CD4-positive, CD25-positive, alpha-beta regulatory T cell (primary cell): ENCODE measurements around the gene SORCS1. TPM values are rescaled to one million over a fixed set of nuclear protein-coding genes. Genes with fewer than 3 reads are reported as not detected.

Source experiments
- ATAC-seq, 2 donors: fragments of 150-1000 bp; cut with Tn5 transposase; one replicate each; pipeline ENCODE4 v1.10.0; 2021; ENCODE audit warnings: low read depth in 2 of 2, moderate number of reproducible peaks in 2 of 2, moderate library complexity in 1 of 2
- DNase-seq, 3 donors: peaks; one replicate each; pipeline versions ENCODE4 v3.0.0 to v3.0.0-alpha.2; 2012 to 2022; ENCODE audit warnings: mixed read lengths in 1 of 3
- H3K27ac ChIP-seq: one replicate; pipeline ENCODE4 v1.7.0; 2013; ENCODE audit warnings: mild to moderate bottlenecking, low read length; ENCODE audit not compliant: insufficient read depth, poor library complexity, severe bottlenecking
- H3K27me3 ChIP-seq: one replicate; pipeline ENCODE4 v1.7.0; 2013; ENCODE audit warnings: low read length; ENCODE audit not compliant: control insufficient read depth, insufficient read depth
- H3K36me3 ChIP-seq: one replicate; pipeline ENCODE4 v1.7.0; 2013; ENCODE audit warnings: mild to moderate bottlenecking, low read length, moderate library complexity; ENCODE audit not compliant: control insufficient read depth, insufficient read depth
- H3K4me1 ChIP-seq: 2 replicates; pipeline ENCODE4 v1.7.0; 2013; ENCODE audit warnings: mild to moderate bottlenecking, low read length; ENCODE audit not compliant: insufficient read depth, control insufficient read depth, poor library complexity, severe bottlenecking
- H3K4me3 ChIP-seq: one replicate; pipeline ENCODE4 v1.7.0; 2013; ENCODE audit warnings: low read depth, mild to moderate bottlenecking, low read length, moderate library complexity
- H3K9me3 ChIP-seq, 2 experiments: 1 replicate in 1 of 2; 2 replicates in 1 of 2; pipeline ENCODE4 v1.7.0; 2013; ENCODE audit warnings: low read length in 2 of 2, mild to moderate bottlenecking in 1 of 2, moderate library complexity in 1 of 2; ENCODE audit not compliant: control insufficient read depth in 2 of 2
- H3K27ac Mint-ChIP-seq, 3 donors: one replicate each; pipeline ENCODE4 v1.8.0; 2020 to 2022; ENCODE audit warnings: mild to moderate bottlenecking in 3 of 3, mixed read lengths in 3 of 3, moderate library complexity in 2 of 3
- H3K27me3 Mint-ChIP-seq: one replicate; pipeline ENCODE4 v1.8.0; 2022; ENCODE audit warnings: mild to moderate bottlenecking, mixed read lengths
- H3K36me3 Mint-ChIP-seq: one replicate; pipeline ENCODE4 v1.8.0; 2020; ENCODE audit warnings: mixed read lengths
- H3K4me1 Mint-ChIP-seq, 4 donors: one replicate each; pipeline ENCODE4 v1.8.0; 2020 to 2022; ENCODE audit warnings: mixed read lengths in 4 of 4, mild to moderate bottlenecking in 1 of 4
- H3K4me3 Mint-ChIP-seq, 4 donors: one replicate each; pipeline ENCODE4 v1.8.0; 2020 to 2022; ENCODE audit warnings: mild to moderate bottlenecking in 4 of 4, mixed read lengths in 4 of 4, moderate library complexity in 3 of 4
- H3K9me3 Mint-ChIP-seq, 7 donors: one replicate each; pipeline ENCODE4 v1.8.0; 2020 to 2022; ENCODE audit warnings: mixed read lengths in 7 of 7, mild to moderate bottlenecking in 3 of 7, moderate library complexity in 2 of 7
- polyA plus RNA-seq, 4 donors: library from polyadenylated mRNA; unstranded; fragments of 300-500 nt; fragmentation: Illumina TruSeq; gene quantifications; one replicate each; pipeline ENCODE4 v1.2.3, GENCODE V29; 2021
- total RNA-seq: library from RNA; stranded (reverse); gene quantifications from one replicate; pipeline ENCODE4 v1.2.3, GENCODE V29; 2022

Gene SORCS1
- total and polyA plus RNA-seq, 5 donors from 2014 or later, result not detected

DNA sequence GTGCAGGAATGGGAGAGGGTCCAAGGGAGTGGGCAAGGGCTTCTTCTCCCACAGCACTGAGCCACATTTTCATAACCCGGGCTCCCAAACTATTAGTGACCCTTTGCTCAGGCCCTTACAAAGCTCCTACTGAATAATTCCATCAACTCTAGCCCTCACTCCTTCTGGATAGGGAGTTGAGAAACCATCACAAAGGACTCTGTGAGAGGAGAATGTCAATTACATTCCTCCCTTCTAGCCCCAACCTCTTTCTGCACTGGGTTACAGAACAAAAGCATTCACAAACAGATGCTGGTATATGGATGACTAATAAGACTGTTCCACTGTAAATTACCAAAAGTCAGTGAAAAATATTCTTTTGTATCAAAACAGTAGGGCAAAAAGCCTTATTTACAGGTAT, 203.7 kb downstream of the SORCS1 start:
- Histone ChIP-seq H3K27ac (no peak overlapping the region), H3K4me3 (no peak overlapping the region), H3K36me3 (no peaks in the 10 kb centered on the region), H3K4me1 (no peaks in the 10 kb centered on the region), H3K9me3 (peaks cover 0 to 3% of the 10 kb centered on the region in 2 experiments), H3K27me3 (no peaks in the 10 kb centered on the region)
- Mint-ChIP-seq H3K9me3 (peaks cover 1 to 14% (median 3%) of the 10 kb centered on the region in 7 donors), H3K27ac (no peak overlapping the region), H3K4me1 (peaks cover 0 to 3% (median 0%) of the 10 kb centered on the region in 4 donors), H3K36me3 (no peaks in the 10 kb centered on the region), H3K4me3 (no peak overlapping the region), H3K27me3 (no peaks in the 10 kb centered on the region)
- DNase-seq (no peak), ATAC-seq (no peak)

DNA sequence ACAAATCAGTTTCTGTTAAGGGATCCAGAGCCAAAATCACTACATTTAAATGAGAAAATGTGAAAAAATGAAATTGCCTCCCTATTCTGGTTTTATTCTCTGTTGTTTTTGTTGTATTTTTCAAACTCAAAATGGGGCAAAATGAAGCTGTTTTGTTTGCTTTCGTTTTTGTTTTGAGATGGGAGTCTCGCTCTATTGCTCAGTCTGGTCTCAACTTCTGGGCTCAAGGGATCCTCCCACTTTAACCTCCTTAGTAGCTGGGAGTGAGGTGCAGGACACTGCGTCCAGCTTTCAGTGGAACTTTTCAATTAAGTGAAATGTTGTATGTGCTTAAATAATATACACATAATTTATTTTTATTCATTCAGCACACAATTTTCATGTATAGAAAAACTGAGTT, 205.0 kb downstream of the SORCS1 start:
- peaks cover 1 to 14% (median 6%) of the 10 kb centered on the region in 7 donors for H3K9me3 Mint-ChIP-seq
- H3K27ac Mint-ChIP-seq, result no peak overlapping the region
- Histone ChIP-seq H3K4me1 (no peaks in the 10 kb centered on the region), H3K9me3 (peaks cover 0 to 3% of the 10 kb centered on the region in 2 experiments), H3K27me3 (no peaks in the 10 kb centered on the region), H3K27ac (no peak overlapping the region), H3K4me3 (no peak overlapping the region), H3K36me3 (no peaks in the 10 kb centered on the region)
- DNase-seq (no peak), ATAC-seq (no peak)
- H3K4me1 Mint-ChIP-seq, result peaks cover 0 to 3% (median 0%) of the 10 kb centered on the region in 4 donors
- H3K36me3 Mint-ChIP-seq, result no peaks in the 10 kb centered on the region
- no peak overlapping the region for H3K4me3 Mint-ChIP-seq
- no peaks in the 10 kb centered on the region for H3K27me3 Mint-ChIP-seq

DNA sequence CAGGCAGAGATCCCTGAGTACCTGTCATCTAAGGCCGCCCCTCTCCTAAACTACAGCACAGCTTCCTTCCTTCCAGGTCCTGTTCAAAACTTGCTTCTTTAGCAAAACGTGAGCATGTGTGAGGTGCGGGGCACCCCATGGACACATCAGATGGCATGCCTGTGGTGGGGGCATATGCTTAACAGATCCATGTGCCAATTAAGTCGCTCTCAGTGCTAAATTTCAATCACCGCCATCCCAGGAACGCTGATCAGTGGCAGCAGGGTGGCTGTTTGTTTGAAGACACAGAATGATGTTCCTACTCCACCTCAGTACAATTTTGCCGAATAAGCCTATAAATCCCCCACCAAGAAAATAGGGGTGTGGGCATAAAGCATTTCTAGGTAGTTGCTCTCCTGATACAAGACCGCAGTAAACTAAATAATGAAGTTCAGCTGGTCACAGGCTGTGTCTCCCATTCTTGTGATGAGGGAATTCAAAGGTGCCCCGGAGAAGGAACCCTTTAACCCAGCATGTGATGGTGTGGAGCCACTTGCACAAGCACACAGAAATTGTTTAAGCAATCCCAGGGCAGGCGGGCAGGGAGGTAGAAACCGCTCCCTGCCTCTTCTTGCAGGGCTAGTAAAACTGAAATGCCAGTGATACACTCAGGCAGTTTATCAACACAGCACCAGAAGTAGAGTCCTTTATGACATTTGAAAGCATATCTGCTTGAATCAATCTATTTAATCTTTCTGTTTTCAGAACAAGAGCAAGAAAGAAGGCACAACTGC, 205.7 kb downstream of the SORCS1 start:
- no peak for DNase-seq
- Histone ChIP-seq H3K27me3 (no peaks in the 10 kb centered on the region), H3K4me3 (no peak overlapping the region), H3K27ac (no peak overlapping the region), H3K36me3 (no peaks in the 10 kb centered on the region), H3K4me1 (no peaks in the 10 kb centered on the region), H3K9me3 (peaks cover 0 to 6% of the 10 kb centered on the region in 2 experiments)
- no peak overlapping the region for H3K27ac Mint-ChIP-seq
- ATAC-seq, result no peak
- no peaks in the 10 kb centered on the region for H3K36me3 Mint-ChIP-seq
- no peak overlapping the region for H3K4me3 Mint-ChIP-seq
- H3K27me3 Mint-ChIP-seq, result no peaks in the 10 kb centered on the region
- peaks cover 1 to 12% (median 6%) of the 10 kb centered on the region in 7 donors for H3K9me3 Mint-ChIP-seq
- peaks cover 0 to 2% (median 0%) of the 10 kb centered on the region in 4 donors for H3K4me1 Mint-ChIP-seq

DNA sequence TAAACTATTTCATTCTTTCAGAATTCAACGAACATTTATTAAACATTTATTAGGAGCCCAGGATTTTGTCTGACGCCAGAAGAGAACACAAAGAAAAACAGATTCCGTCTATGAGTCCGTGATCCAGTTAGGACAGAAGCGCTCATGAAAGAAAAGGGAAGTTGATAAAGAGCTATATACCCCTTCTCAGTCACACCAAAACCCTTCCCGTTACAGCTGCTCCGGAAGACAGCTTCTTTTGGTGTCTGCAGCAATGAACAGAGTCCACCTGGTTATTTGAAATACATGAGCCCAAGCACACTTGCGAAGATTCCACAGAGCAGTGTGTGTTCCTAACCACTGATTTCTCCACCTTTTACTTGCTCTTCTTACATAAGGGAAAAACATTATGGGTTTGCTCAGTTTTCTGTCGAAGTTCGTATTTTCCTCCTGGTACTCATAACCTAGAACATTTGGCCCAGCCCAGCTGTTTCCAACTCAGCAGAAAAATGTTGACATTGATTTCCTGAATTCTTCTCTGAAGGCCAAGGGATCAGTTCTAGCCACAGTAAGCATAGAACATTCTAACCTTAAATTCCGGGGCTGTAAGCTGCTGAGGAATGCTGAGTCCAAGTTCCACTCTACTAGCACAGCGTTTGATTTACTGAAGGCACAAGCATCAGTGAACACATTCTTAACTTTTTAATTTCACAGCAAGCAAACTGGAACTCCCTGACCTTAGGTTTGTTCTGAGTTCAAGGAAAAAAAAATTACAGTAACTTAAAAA, 206.5 kb downstream of the SORCS1 start:
- H3K9me3 ChIP-seq, result peaks cover 0 to 6% of the 10 kb centered on the region in 2 experiments
- Mint-ChIP-seq H3K9me3 (peaks cover 0 to 11% (median 6%) of the 10 kb centered on the region in 7 donors), H3K27me3 (no peaks in the 10 kb centered on the region), H3K36me3 (no peaks in the 10 kb centered on the region), H3K4me1 (no peaks in the 10 kb centered on the region), H3K4me3 (no peak overlapping the region), H3K27ac (no peak overlapping the region)
- ATAC-seq, result no peak
- H3K27ac ChIP-seq, result no peak overlapping the region
- H3K4me3 ChIP-seq, result no peak overlapping the region
- no peaks in the 10 kb centered on the region for H3K36me3 ChIP-seq
- no peak for DNase-seq
- no peaks in the 10 kb centered on the region for H3K4me1 ChIP-seq
- no peaks in the 10 kb centered on the region for H3K27me3 ChIP-seq

DNA sequence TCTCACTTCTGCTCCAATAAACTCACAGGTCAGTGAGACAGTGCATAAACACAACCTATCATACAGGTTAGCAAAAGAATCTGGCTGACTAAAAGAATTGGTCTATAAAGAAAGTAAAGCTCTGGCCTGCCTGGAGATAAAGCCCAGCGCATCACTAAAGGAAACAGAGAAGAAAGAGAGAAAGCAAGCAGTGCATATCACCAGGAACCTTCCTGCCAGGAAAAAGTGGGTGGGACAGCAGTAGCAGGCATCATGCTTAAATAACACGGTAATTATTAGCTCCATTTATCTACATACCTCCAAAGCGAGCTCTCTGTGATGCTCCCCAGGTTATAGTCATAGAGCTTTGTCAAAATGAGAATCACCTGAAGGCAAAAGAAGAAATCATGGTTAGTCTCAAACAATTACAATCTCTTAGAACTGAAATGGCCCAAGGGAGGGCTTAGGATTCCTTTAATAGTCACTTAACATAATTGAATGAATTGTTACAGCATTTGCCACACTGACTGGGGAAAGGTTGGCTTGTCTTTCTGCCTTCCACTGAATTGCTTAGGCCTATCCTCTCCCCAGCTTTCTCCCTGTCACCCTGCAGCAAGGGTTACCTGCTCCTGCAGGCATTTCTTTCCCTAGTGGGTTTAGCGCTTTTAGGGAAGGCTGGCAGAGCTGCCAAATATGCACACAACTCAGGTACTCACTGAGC, 208.1 kb downstream of the SORCS1 start:
- ATAC-seq (no peak), DNase-seq (no peak)
- Mint-ChIP-seq H3K4me1 (no peaks in the 10 kb centered on the region), H3K4me3 (no peak overlapping the region), H3K36me3 (no peaks in the 10 kb centered on the region), H3K27ac (no peak overlapping the region), H3K27me3 (no peaks in the 10 kb centered on the region), H3K9me3 (peaks cover 0 to 6% (median 0%) of the 10 kb centered on the region in 7 donors)
- no peaks in the 10 kb centered on the region for H3K36me3 ChIP-seq
- no peak overlapping the region for H3K27ac ChIP-seq
- peaks cover 0 to 6% of the 10 kb centered on the region in 2 experiments for H3K9me3 ChIP-seq
- H3K4me3 ChIP-seq, result no peak overlapping the region
- H3K4me1 ChIP-seq, result no peaks in the 10 kb centered on the region
- no peaks in the 10 kb centered on the region for H3K27me3 ChIP-seq

DNA sequence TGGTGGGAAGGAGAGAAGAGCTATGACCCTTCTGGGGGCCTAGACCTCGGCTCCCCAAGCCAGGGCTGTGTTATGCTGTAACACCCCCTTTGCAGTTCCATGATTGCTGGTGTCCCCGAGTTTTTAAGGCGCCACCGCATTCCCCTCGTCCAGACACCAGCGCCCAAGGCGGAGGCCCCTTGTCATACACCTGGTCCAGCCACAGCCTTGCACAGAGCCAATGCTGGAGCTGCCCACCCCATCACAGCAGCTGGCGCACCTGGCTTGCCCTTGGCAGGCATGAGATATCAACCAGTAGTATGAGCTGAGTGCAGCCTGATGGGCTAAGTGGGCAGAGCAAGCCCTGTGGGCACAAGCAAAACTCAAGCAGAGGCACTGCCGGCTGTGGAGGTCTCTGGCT, 209.4 kb downstream of the SORCS1 start:
- Histone ChIP-seq H3K27me3 (no peaks in the 10 kb centered on the region), H3K36me3 (no peaks in the 10 kb centered on the region), H3K4me1 (no peaks in the 10 kb centered on the region), H3K4me3 (no peak overlapping the region), H3K27ac (no peak overlapping the region), H3K9me3 (peaks cover 0 to 3% of the 10 kb centered on the region in 2 experiments)
- H3K27me3 Mint-ChIP-seq, result no peaks in the 10 kb centered on the region
- ATAC-seq (no peak), DNase-seq (no peak)
- no peak overlapping the region for H3K4me3 Mint-ChIP-seq
- peaks cover 0 to 9% (median 5%) of the 10 kb centered on the region in 7 donors for H3K9me3 Mint-ChIP-seq
- no peak overlapping the region for H3K27ac Mint-ChIP-seq
- no peaks in the 10 kb centered on the region for H3K36me3 Mint-ChIP-seq
- no peaks in the 10 kb centered on the region for H3K4me1 Mint-ChIP-seq

DNA sequence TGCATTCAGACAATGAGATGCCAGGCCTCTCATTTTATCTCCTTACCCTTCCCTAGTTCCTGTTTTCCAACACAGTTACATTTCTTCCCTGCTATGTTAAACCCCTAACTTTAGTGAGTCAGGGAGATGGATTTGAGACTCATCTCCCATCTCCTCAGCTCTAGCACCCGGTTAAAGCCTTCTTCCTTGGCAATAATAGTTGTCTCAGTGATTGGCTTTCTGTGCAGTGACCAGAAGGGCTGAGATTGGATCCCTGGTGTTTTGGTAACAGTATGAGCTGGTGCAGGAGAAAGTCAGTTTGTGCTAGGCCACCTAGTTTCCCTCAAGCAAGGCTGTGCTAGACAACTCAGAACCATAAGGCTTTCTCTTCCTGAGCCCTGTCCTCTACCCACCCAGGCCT, 212.5 kb downstream of the SORCS1 start:
- no peak overlapping the region for H3K27ac Mint-ChIP-seq
- Histone ChIP-seq H3K36me3 (no peaks in the 10 kb centered on the region), H3K4me1 (no peaks in the 10 kb centered on the region), H3K9me3 (peaks cover 0 to 3% of the 10 kb centered on the region in 2 experiments), H3K27me3 (no peaks in the 10 kb centered on the region), H3K27ac (no peak overlapping the region), H3K4me3 (no peak overlapping the region)
- DNase-seq, result no peak
- H3K36me3 Mint-ChIP-seq, result no peaks in the 10 kb centered on the region
- no peak for ATAC-seq
- peaks cover 1 to 11% (median 5%) of the 10 kb centered on the region in 7 donors for H3K9me3 Mint-ChIP-seq
- no peak overlapping the region for H3K4me3 Mint-ChIP-seq
- H3K4me1 Mint-ChIP-seq, result no peaks in the 10 kb centered on the region
- no peaks in the 10 kb centered on the region for H3K27me3 Mint-ChIP-seq
